Left colon (tissue), 2 donors: ENCODE measurements around the gene ALG12. TPM values are rescaled to one million over a fixed set of nuclear protein-coding genes. Genes with fewer than 3 reads are reported as not detected.
"Not testable (repeated sequence)": the region's sequence is repeated elsewhere in the genome, so short reads cannot be mapped to it uniquely, and the experiment has no call there.

Experiments
- ATAC-seq: fragments of 200-7000 bp; cut with Tn5 transposase; one replicate; pipeline ENCODE4 v1.9.1; 2020; ENCODE audit warnings: mild to moderate bottlenecking, moderate library complexity
- DNase-seq, 2 donors: peaks; one replicate each; pipeline ENCODE4 v3.0.0-alpha.2; 2020
- intact Hi-C, 2 donors: fragments of 100-400 bp; cut with DNase I in 1 of 2; cut with micrococcal nuclease in 1 of 2; formaldehyde crosslinking; loops; one replicate each; pipeline versions ENCODE4 v1.11.2 to v1.14.0; 2022; cut with DNase I, micrococcal nuclease
- microRNA-seq, 2 donors: library from miRNA; unstranded; fragments of <30 nt; microRNA quantifications; one replicate each; pipeline versions ENCODE4 v1.1.0 to v1.2.0, GENCODE V29; 2020
- total RNA-seq, 2 donors: library from RNA; stranded (reverse); fragmentation: NEBNext Ultra II Directional; extraction: Animal tissue kit (Norgen Biotek cat#: 25700); gene quantifications; one replicate each; pipeline ENCODE4 v1.2.1, GENCODE V29; 2021
- donor health status: DM: no; HTN: no; CAD: no.
- donor health status: DM: yes; HTN: yes; CAD: no.

ALG12 gene
- total RNA-seq, 2 donors from 2014 or later, result 22.8 to 27.9 TPM

DNA sequence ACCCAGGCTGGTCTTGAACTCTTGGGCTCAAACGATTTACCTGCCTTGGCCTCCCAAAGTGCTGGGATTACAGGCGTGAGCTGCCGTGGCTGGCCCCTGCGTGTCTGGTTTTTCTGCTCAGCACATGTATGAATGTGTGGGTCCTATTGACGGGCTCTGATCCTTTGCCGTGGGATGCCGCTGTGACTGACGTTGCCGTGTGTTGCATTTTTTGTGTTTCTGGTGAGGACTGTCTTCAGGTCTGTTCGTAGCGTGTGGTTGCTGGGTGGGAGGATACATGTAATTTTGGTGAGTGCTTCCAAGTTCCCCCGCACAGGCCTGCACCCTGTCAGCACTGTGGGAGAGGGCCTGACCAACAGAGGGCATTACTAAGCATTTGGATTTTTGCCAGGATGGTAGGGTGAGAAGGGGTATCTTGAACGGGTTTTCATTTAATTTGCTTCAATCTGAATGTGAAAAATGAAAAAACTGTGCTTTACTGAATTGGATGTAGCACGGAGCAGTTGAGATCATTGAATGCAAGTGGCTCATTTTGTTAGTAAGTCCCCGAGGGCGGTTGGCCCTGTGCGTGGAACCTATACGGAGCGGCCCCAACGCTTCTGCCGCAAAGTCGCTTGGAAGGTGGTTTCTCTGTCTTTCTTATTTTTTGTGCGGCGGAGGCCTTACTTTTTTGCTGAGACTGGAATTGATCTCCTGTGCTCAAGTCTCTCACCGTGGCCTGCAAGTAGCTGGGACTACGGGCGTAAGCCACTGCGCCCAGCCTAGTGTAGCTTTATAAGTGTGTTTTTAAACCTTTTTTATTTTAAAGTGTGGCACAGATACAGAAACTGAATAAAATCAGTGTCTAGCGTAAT, 56.4 kb downstream of the ALG12 start:
- DNase-seq (no peak), ATAC-seq (no peak)
- intact Hi-C loops, result no loop called here

DNA sequence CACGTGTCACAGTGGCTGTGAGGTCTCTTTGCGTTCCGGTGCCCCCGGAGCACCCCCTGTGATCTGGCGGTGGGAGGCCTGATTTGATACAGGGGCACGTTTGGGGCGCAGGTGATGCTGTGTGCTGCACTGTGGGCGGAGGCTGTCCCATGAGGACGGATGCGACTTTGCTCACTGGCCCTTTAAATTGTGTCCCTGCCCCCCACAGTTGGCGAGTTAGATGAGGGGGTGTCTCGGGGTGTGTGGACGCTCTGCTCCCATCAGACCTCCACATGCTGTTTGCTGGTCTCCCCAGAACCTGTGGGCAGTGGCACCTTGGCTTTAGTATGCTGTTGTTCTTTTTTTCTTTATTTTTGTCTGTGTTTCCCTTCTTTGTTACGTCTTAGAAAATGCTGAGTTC, 59.4 kb downstream of the ALG12 start:
- DNase-seq (no peak), ATAC-seq (no peak)
- intact Hi-C loops, result loop anchor here in 1 of 2 donors (10.0 kb wide), 1 partner anchor 56 kb away; the partner anchor contains the start of genes ALG12 and CRELD2

DNA sequence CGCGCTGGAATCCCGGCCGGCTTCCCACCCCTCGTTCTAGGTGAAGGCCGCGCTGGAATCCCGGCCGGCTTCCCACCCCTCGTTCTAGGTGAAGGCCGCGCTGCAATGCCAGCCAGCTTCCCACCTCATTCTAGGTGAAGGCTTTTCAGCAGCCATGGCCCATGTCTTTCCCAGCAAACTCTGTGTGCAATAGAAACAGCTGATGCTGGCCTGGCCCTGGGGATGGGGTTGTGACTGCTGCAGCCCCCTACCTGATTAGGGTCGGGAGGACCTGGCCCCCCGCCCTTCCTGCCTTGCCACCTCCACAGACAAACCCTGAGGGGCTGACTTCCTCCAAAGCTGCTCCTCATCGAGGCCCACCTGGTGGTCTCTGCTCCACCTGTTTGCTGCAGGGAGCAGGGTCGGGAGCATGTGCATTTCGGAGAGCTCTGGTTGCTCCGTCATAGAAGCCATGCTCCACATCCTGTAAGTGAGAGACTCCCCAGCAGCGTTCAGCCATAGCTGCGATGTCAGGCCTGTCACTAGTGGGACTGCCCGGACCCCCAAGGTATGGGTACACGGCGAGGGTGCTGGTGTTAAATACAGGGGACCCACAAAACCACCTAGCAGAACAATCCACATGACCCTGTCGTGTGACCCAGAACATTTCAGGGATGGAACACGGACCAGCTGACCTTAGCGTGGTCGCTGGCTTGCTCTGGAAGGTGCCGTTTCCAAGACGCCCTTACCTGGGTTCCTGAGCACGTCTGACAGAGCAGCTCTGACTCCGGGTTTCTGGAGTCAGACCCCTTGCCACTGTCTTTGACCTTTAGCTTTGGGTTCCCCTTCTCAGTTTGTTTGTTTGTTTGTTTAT, 61.2 kb downstream of the ALG12 start:
- intact Hi-C loops, result loop anchor here in 1 of 2 donors (10.0 kb wide), 1 partner anchor 58 kb away; the partner anchor contains the start of genes ALG12 and CRELD2
- ATAC-seq (no peak), DNase-seq (no peak)

- intact Hi-C loops, result loop anchor here in 1 of 2 donors (10.0 kb wide), 1 partner anchor 58 kb away; the partner anchor contains the start of genes ALG12 and CRELD2
Observed at GRCh38 chr22:49856343-49856742, 61.9 kb downstream of the ALG12 start.

DNA sequence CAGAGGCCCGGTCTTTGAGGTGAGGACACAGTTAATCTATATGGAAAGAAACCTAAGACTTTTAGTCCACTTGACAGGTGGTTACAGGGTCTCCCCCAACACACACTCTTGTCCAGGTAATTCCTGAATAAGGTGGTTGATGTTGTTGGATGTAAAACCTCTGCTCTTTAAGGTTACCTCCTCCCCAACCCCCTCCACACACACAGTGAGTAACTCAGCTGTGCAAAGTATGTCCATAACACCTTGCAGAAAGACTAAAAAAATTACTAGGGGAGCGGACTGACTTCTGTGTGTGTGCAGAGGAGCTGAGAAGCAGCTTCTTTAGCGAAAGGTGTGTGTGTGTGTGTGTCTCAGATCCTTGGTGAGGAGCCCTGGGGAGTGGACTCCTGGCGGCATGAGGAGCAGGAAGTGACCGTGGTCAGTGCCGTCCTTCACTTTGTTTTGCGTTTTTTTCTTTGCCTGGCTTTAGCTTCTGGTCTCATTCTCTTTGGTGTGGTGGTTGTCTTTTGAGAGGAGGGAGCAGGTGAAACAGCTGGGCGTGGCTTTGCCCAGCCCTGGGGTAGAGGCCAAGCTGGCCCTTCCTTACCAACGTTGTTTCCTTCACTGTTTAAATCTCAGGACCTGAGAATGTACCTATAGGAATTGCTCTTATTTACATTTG, 62.9 kb downstream of the ALG12 start:
- DNase-seq (peak in 1 of 2 donors; percentile 54), ATAC-seq (peak; percentile 30)
- intact Hi-C loops, result loop anchor here in 1 of 2 donors (10.0 kb wide), 1 partner anchor 59 kb away; the partner anchor contains the start of genes ALG12 and CRELD2

More at GRCh38 chr22:49856343-49856742, 61.9 kb downstream of the ALG12 start:
- ATAC-seq, result no peak
- no peak for DNase-seq

GRCh38 chr22:49853981-49854831, 64.0 kb downstream of the ALG12 start:
- intact Hi-C loops, result loop anchor here in 1 of 2 donors (10.0 kb wide), 1 partner anchor 61 kb away; the partner anchor contains the start of genes ALG12 and CRELD2
- peak; percentile 7 for ATAC-seq

GRCh38 chr22:49852898-49853894, 65.0 kb downstream of the ALG12 start, which contains the start of gene ZBED4:
Gene ZBED4 (plus strand): TSS chr22:49853844. CDS start chr22:49883663, 29,819 bp downstream.
- intact Hi-C loops, result loop anchor here in 1 of 2 donors (10.0 kb wide), 1 partner anchor 62 kb away; the partner anchor contains the start of genes ALG12 and CRELD2
- ATAC-seq (peak; percentile 85), DNase-seq (peak; percentile 97 to 100)

More at GRCh38 chr22:49853981-49854831, 64.0 kb downstream of the ALG12 start:
- DNase-seq, result peak in 1 of 2 donors; percentile 59

DNA sequence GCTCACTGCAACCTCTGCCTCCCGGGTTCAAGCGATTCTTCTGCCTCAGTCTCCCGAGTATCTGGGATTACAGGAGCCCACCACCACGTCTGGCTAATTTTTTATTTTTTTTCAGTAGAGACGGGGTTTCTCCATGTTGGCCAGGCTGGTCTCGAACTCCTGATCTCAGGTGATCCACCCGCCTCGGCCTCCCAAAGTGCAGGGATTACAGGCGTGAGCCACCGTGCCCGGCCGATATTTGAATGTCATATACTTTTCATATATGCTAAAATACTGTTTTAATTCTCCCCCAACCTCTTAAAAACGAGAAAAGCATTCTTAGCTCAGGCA, 65.7 kb downstream of the ALG12 start:
- intact Hi-C loops, result loop anchor here in 1 of 2 donors (10.0 kb wide), 1 partner anchor 62 kb away; the partner anchor contains the start of genes ALG12 and CRELD2
- DNase-seq, ATAC-seq: not testable (repeated sequence)

- intact Hi-C loops, result loop anchor here in 1 of 2 donors (10.0 kb wide), 1 partner anchor 64 kb away; the partner anchor contains the start of genes ALG12 and CRELD2
- no peak for DNase-seq
- ATAC-seq, result no peak
Observed at GRCh38 chr22:49850959-49851802, 67.1 kb downstream of the ALG12 start.

Small RNA genes lying within 50 kb of the gene (microRNA-seq; reads per million reads assigned to microRNA genes)
- gene MIR6821, result 0 to 2.7 reads per million in 2 donors

Other genes with a start within 250 kb of the ALG12 start
- 10 to 100 TPM; 32.9 to 34.9 TPM for gene BRD1, start 90.6 kb downstream of the ALG12 start, total RNA-seq
- gene ZBED4, start 64.6 kb downstream of the ALG12 start, total RNA-seq, result 10 to 100 TPM; 16.9 to 19.5 TPM
- gene CRELD2, start 196 bp upstream of the ALG12 start, total RNA-seq, result 10 to 100 TPM; 36.7 to 53.8 TPM
- 100 to 1,000 TPM in 1 of 2 donors, 10 to 100 TPM in 1; 45.6 to 201 TPM for gene PIM3, start 42.3 kb upstream of the ALG12 start, total RNA-seq
- under 1 TPM; 0.17 to 0.31 TPM for gene IL17REL, start 94.3 kb upstream of the ALG12 start, total RNA-seq
- gene TTLL8, start 139.9 kb upstream of the ALG12 start, total RNA-seq, result not detected
- gene MLC1, start 167.0 kb upstream of the ALG12 start, total RNA-seq, result under 1 TPM in 1 of 2 donors, not detected in 1; 0.14 TPM
- under 1 TPM in 1 of 2 donors, not detected in 1; 0.70 TPM for gene MOV10L1, start 171.6 kb upstream of the ALG12 start, total RNA-seq